SK-N-SH treated with all-trans-retinoic acid at 6 μM for 48 hours (cell line): ENCODE results near the gene OSGIN1.

Source experiments
- ESRRG ChIP-seq: fragments of 250-450 bp; sonication (Bioruptor Pico); IDR thresholded peaks from 2 replicates; pipeline ENCODE4 v1.6.1; 2021; ENCODE audit warnings: mild to moderate bottlenecking
- TOX ChIP-seq: fragments of 250-450 bp; sonication (Bioruptor Pico); IDR thresholded peaks from 2 replicates; pipeline ENCODE4 v1.8.0; 2021; ENCODE audit warnings: mild to moderate bottlenecking, moderate library complexity, borderline replicate concordance
- ZFP3 ChIP-seq: fragments of 250-450 bp; sonication (Bioruptor Pico); IDR thresholded peaks from 2 replicates; pipeline ENCODE4 v1.5.0; 2020; ENCODE audit warnings: mild to moderate bottlenecking, moderate library complexity
- ZNF565 ChIP-seq: fragments of 450-650 bp; formaldehyde crosslinking; conservative IDR thresholded peaks from 2 replicates; pipeline ENCODE4 v1.5.0; 2020; ENCODE audit warnings: low read depth, mild to moderate bottlenecking, moderate library complexity
- ZNF8 ChIP-seq: fragments of 450-650 bp; formaldehyde crosslinking; IDR thresholded peaks from 2 replicates; pipeline ENCODE4 v1.5.0; 2020; ENCODE audit warnings: mild to moderate bottlenecking, moderate library complexity
- TF ChIP-seq, protein P1 (sequence below): fragments of 250-450 bp; sonication (Bioruptor Pico); IDR thresholded peaks from 2 replicates; pipeline ENCODE4 v1.8.0; 2020; ENCODE audit warnings: mild to moderate bottlenecking, moderate library complexity, borderline replicate concordance
- TF ChIP-seq, protein P2 (sequence below): fragments of 250-450 bp; sonication (Bioruptor Pico); IDR thresholded peaks from 2 replicates; pipeline ENCODE4 v1.8.0; 2021; ENCODE audit warnings: low read depth, mild to moderate bottlenecking, moderate library complexity, borderline replicate concordance
- TF ChIP-seq, protein P3 (sequence below): fragments of 250-450 bp; sonication (Bioruptor Pico); IDR thresholded peaks from 2 replicates; pipeline ENCODE4 v1.5.1; 2021; ENCODE audit warnings: mild to moderate bottlenecking, moderate library complexity

DNA sequence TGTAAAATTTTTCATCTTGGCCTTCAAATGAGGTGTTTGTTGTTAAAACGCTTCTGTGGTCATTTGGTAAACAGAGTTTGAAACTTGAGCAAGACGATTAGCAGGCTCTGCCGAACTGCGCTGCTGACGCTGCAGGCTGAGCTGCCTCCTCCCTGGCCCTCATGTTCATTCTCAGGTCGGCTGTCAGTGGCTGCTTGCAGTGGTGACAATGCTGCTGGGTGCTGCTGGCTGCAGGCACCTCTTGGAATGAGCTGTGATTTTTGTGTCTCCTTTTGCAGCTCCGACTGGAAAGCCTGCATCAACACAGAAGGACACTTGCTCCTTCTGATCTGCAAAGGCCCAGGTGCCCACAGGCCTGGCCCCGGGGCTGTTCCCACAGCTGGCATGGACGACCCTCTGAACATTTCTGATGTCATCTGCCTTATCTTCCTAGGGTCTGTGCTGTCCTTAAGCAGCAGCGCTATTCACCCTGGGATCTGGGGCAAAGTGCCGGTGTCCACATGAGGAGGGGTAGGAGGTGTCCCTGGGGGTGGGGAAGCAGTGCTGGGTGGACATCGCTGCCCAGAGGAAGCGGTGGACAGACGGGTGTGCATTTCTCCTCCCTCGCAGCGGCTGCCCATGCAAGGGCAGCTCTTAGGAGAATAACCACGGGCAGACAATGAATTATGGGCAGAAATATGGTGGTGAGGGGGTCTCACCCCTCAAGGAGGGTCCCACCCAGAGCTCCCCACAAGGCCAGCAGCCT, 23.1 kb upstream of the OSGIN1 start:
- TF ChIP-seq, protein P1, sequence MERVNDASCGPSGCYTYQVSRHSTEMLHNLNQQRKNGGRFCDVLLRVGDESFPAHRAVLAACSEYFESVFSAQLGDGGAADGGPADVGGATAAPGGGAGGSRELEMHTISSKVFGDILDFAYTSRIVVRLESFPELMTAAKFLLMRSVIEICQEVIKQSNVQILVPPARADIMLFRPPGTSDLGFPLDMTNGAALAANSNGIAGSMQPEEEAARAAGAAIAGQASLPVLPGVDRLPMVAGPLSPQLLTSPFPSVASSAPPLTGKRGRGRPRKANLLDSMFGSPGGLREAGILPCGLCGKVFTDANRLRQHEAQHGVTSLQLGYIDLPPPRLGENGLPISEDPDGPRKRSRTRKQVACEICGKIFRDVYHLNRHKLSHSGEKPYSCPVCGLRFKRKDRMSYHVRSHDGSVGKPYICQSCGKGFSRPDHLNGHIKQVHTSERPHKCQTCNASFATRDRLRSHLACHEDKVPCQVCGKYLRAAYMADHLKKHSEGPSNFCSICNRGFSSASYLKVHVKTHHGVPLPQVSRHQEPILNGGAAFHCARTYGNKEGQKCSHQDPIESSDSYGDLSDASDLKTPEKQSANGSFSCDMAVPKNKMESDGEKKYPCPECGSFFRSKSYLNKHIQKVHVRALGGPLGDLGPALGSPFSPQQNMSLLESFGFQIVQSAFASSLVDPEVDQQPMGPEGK (CRISPR knock-in tag) = no peak
- TF ChIP-seq ESRRG (CRISPR knock-in tag) (no peak), ZNF565 (CRISPR knock-in tag) (no peak), ZFP3 (CRISPR knock-in tag) (no peak), ZNF8 (CRISPR knock-in tag) (no peak), TOX (no peak)
- TF ChIP-seq, protein P2, sequence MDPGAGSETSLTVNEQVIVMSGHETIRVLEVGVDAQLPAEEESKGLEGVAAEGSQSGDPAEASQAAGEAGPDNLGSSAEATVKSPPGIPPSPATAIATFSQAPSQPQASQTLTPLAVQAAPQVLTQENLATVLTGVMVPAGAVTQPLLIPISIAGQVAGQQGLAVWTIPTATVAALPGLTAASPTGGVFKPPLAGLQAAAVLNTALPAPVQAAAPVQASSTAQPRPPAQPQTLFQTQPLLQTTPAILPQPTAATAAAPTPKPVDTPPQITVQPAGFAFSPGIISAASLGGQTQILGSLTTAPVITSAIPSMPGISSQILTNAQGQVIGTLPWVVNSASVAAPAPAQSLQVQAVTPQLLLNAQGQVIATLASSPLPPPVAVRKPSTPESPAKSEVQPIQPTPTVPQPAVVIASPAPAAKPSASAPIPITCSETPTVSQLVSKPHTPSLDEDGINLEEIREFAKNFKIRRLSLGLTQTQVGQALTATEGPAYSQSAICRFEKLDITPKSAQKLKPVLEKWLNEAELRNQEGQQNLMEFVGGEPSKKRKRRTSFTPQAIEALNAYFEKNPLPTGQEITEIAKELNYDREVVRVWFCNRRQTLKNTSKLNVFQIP (CRISPR knock-in tag) = no peak
- TF ChIP-seq, protein P3, sequence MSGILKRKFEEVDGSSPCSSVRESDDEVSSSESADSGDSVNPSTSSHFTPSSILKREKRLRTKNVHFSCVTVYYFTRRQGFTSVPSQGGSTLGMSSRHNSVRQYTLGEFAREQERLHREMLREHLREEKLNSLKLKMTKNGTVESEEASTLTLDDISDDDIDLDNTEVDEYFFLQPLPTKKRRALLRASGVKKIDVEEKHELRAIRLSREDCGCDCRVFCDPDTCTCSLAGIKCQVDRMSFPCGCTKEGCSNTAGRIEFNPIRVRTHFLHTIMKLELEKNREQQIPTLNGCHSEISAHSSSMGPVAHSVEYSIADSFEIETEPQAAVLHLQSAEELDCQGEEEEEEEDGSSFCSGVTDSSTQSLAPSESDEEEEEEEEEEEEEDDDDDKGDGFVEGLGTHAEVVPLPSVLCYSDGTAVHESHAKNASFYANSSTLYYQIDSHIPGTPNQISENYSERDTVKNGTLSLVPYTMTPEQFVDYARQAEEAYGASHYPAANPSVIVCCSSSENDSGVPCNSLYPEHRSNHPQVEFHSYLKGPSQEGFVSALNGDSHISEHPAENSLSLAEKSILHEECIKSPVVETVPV = no peak
